Stomach smooth muscle (tissue), 2 donors: ENCODE results near the gene CASP2.
A peak's percentile ranks its signal among the peaks of the same experiment; 100 is the strongest.
"Not testable (repeated sequence)": the region's sequence is repeated elsewhere in the genome, so short reads cannot be mapped to it uniquely, and the experiment has no call there.

Experiments used
- H3K27ac ChIP-seq: one replicate; pipeline ENCODE4 v1.7.0; 2013; ENCODE audit warnings: mild to moderate bottlenecking, low read length, inconsistent platforms
- H3K27me3 ChIP-seq, 2 donors: one replicate each; pipeline ENCODE4 v1.7.0; 2013; ENCODE audit warnings: low read length in 2 of 2; ENCODE audit not compliant: insufficient read depth in 2 of 2, control insufficient read depth in 1 of 2
- H3K36me3 ChIP-seq, 2 donors: one replicate each; pipeline ENCODE4 v1.7.0; 2013; ENCODE audit warnings: low read length in 2 of 2; ENCODE audit not compliant: control insufficient read depth in 2 of 2, insufficient read depth in 2 of 2
- H3K4me1 ChIP-seq: one replicate; pipeline ENCODE4 v1.7.0; 2013; ENCODE audit warnings: low read length; ENCODE audit not compliant: control insufficient read depth, insufficient read depth
- H3K4me3 ChIP-seq, 2 donors: one replicate each; pipeline ENCODE4 v1.7.0; 2013; ENCODE audit warnings: low read length in 2 of 2
- H3K9ac ChIP-seq, 2 donors: one replicate each; pipeline ENCODE4 v1.7.0; 2013; ENCODE audit warnings: low read length in 2 of 2, mild to moderate bottlenecking in 1 of 2
- H3K9me3 ChIP-seq, 2 donors: one replicate each; pipeline ENCODE4 v1.7.0; 2013; ENCODE audit warnings: low read length in 2 of 2; ENCODE audit not compliant: control insufficient read depth in 2 of 2
- donor health status: healthy.
- donor health status: Pancreatic carcinoma.

Gene CASP2

DNA sequence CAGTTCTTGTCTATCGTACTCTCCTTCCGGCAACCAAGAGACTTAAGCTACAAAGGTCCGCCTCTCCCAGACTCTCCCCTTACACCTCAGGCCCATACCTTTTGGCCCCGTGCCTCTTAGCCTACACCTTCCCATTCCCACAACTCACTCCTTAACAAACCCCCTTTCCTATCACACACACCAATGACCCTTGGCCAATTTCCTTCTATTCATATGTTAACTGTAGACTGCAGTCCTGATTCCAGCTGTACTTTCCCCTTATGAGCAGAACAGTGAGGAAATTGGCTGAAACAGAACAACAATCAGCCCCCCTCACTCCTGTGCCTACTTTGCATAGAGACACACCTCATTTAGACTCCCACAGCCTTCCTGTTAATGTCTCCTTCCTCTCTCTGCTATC lies 4.8 kb upstream of the CASP2 start:
- H3K27me3 ChIP-seq, result no peaks in the 10 kb centered on the region
- no peak overlapping the region for H3K27ac ChIP-seq
- H3K9me3 ChIP-seq, result no peaks in the 10 kb centered on the region
- H3K4me3 ChIP-seq, result no peak overlapping the region
- H3K4me1 ChIP-seq, result peaks cover 12% of the 10 kb centered on the region
- H3K36me3 ChIP-seq, result no peaks in the 10 kb centered on the region
- no peak overlapping the region for H3K9ac ChIP-seq

- peak within 1 kb of the TSS in 1 of 2 donors; percentile 36 for H3K9ac ChIP-seq
- peak within 1 kb of the TSS; percentile 23 to 35 for H3K4me3 ChIP-seq
- no peak within 1 kb of the TSS for H3K27ac ChIP-seq
- H3K9me3 ChIP-seq, result no peaks in the 10 kb centered on the region
- H3K27me3 ChIP-seq, result no peaks in the 10 kb centered on the region
- peaks cover 19% of the 10 kb centered on the region for H3K4me1 ChIP-seq
- no peaks in the 10 kb centered on the region for H3K36me3 ChIP-seq
These were observed 3.3 kb upstream of the CASP2 start, which contains the start of gene TMEM139 for GRCh38 chr7:143284591-143285469. TMEM139 (plus strand) TSS chr7:143284958; CDS start chr7:143285958, 1,000 bp downstream.

DNA sequence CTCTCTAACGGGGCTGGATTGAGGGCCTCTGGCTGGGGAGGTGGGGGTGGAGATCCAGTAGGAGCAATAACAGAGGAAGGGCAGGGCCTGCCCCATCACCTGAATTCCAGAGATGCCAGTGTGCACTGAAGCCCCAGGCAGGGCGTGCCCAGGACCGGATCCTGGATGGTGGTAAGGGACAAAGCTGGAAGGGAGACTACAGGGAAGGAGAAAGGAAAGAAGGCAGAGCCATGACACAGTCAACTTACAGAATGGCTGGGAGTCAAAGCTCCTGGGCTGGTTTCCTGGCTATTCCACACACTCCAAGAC lies 2.7 kb upstream of the CASP2 start:
- no peak overlapping the region for H3K9ac ChIP-seq
- H3K27ac ChIP-seq, result no peak overlapping the region
- peaks cover 22% of the 10 kb centered on the region for H3K4me1 ChIP-seq
- H3K4me3 ChIP-seq, result no peak overlapping the region
- H3K9me3 ChIP-seq, result no peaks in the 10 kb centered on the region
- no peaks in the 10 kb centered on the region for H3K36me3 ChIP-seq
- H3K27me3 ChIP-seq, result no peaks in the 10 kb centered on the region

- H3K36me3 ChIP-seq, result no peaks in the 10 kb centered on the region
- H3K4me1 ChIP-seq, result peaks cover 26% of the 10 kb centered on the region
- H3K27ac ChIP-seq, result no peak overlapping the region
- H3K9ac ChIP-seq, result no peak overlapping the region
- no peak overlapping the region for H3K4me3 ChIP-seq
- no peaks in the 10 kb centered on the region for H3K27me3 ChIP-seq
- no peaks in the 10 kb centered on the region for H3K9me3 ChIP-seq
These were observed 2.2 kb upstream of the CASP2 start for GRCh38 chr7:143285806-143286521.

- H3K36me3 ChIP-seq, result peaks cover 0 to 2% of the 10 kb centered on the region in 2 donors
- no peak overlapping the region for H3K27ac ChIP-seq
- no peak overlapping the region for H3K9ac ChIP-seq
- no peak overlapping the region for H3K4me3 ChIP-seq
- H3K27me3 ChIP-seq, result no peaks in the 10 kb centered on the region
- peaks cover 26% of the 10 kb centered on the region for H3K4me1 ChIP-seq
- H3K9me3 ChIP-seq, result no peaks in the 10 kb centered on the region
These were observed 1.6 kb upstream of the CASP2 start for GRCh38 chr7:143286522-143286890.

DNA sequence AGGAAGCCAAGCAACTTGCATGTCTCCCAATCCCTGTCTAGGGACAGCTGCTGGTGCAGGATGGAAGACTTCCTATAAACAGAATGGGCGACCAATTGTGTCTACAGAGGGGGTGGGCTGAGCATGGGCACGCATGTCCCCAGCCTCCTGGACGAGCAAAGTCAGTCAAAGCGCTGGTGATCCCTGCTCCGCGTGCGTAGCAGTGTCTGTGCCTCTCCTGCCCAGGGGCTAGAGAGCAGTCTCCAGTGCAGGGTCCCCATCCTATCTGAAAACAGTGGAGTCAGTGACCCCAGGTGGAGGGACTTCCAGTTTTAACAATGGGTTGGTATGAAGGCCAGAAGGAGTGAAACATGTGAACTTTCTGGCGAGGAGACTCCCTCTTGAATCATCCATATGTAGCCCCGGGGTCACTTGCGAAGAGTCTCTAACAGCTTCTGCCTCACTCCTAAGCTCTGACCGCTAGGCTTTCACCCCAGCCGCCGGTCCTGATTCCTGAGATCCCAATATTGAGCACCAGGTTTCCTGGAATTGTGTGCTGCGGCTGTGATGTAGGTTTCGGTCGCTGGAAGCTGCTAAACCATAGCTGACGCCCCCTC lies 714 bp upstream of the CASP2 start:
- Histone ChIP-seq H3K27ac (peak overlapping the region; percentile 66), H3K27me3 (no peaks in the 10 kb centered on the region), H3K4me3 (peak overlapping the region; percentile 54 to 87), H3K9ac (peak overlapping the region; percentile 55 to 66), H3K4me1 (peaks cover 26% of the 10 kb centered on the region), H3K9me3 (no peaks in the 10 kb centered on the region), H3K36me3 (peaks cover 5 to 7% of the 10 kb centered on the region in 2 donors)

GRCh38 chr7:143288836-143289235 lies 685 bp downstream of the CASP2 start:
- H3K36me3 ChIP-seq, result peaks cover 11 to 16% of the 10 kb centered on the region in 2 donors
- H3K9me3 ChIP-seq, result no peaks in the 10 kb centered on the region
- peak overlapping the region; percentile 66 for H3K27ac ChIP-seq
- H3K4me1 ChIP-seq, result peaks cover 24% of the 10 kb centered on the region
- no peaks in the 10 kb centered on the region for H3K27me3 ChIP-seq
- H3K4me3 ChIP-seq, result peak overlapping the region; percentile 67 to 87
- peak overlapping the region; percentile 65 to 82 for H3K9ac ChIP-seq

GRCh38 chr7:143289421-143289820 lies 1.3 kb downstream of the CASP2 start:
- Histone ChIP-seq H3K9me3 (no peaks in the 10 kb centered on the region), H3K4me3 (peak overlapping the region; percentile 67 to 87), H3K27me3 (no peaks in the 10 kb centered on the region), H3K4me1 (peaks cover 22% of the 10 kb centered on the region), H3K9ac (no peak overlapping the region), H3K36me3 (peaks cover 17 to 22% of the 10 kb centered on the region in 2 donors), H3K27ac (no peak overlapping the region)

DNA sequence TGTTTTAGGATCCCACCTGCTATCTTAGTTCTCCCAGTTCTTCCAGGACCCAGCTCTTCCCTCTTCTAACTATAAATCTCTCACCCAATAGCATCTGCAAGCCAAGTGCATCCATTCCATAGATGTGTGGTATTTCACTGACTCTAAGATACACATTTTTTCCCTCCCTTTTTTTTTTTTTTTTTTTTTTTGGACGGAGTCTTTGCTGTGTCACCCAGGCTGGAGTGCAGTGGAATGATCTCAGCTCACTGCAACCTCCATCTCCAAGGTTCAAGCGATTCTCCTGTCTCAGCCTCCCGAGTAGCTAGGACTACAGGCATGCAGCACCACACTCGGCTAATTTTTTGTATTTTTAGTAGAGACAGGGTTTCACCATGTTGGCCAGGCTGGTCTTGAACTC lies 1.7 kb downstream of the CASP2 start:
- H3K27me3 ChIP-seq, H3K27ac ChIP-seq, H3K9me3 ChIP-seq, H3K9ac ChIP-seq: not testable (repeated sequence)
- Histone ChIP-seq H3K36me3 (peaks cover 21 to 27% of the 10 kb centered on the region in 2 donors), H3K4me3 (peak overlapping the region; percentile 67 to 87), H3K4me1 (peaks cover 22% of the 10 kb centered on the region)

DNA sequence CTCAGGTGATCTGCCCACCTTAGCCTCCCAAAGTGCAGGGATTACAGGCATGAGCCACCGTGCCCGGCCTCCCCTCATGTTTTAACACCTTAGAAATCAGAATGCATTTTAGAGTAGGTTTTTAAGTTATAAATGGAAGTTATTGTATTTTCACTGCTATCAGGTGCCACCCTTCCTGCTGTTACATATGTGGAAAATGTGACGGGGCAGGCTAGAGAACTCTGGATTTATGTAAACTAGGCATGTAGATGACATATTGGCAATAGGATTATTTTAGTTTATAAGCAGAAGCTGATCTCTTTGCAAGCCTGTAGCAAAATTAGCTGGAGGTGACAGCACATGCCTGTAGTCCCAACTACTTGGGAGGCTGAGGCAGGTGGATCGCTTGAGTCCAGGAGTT lies 2.1 kb downstream of the CASP2 start:
- Histone ChIP-seq H3K4me1 (peaks cover 22% of the 10 kb centered on the region), H3K9me3 (no peaks in the 10 kb centered on the region), H3K27ac (no peak overlapping the region), H3K36me3 (peaks cover 23 to 27% of the 10 kb centered on the region in 2 donors), H3K4me3 (no peak overlapping the region), H3K27me3 (no peaks in the 10 kb centered on the region), H3K9ac (no peak overlapping the region)
